Progenitor cell of endocrine pancreas (in vitro differentiated cells): Measurements from ENCODE around the gene ARL8B. TPM values are rescaled to one million over a fixed set of nuclear protein-coding genes. Genes with fewer than 3 reads are reported as not detected.
A peak's percentile ranks its signal among the peaks of the same experiment; 100 is the strongest.

Experiments
- DNase-seq: peaks from one replicate; pipeline ENCODE4 v3.0.0; 2021; ENCODE audit warnings: low spot score; ENCODE audit not compliant: unreplicated experiment
- H3K27ac Mint-ChIP-seq: 2 replicates; pipeline ENCODE4 v1.8.0; 2021; ENCODE audit warnings: mild to moderate bottlenecking, moderate library complexity, mixed read lengths
- H3K27me3 Mint-ChIP-seq: 2 replicates; pipeline ENCODE4 v1.8.0; 2021; ENCODE audit warnings: mixed read lengths
- H3K36me3 Mint-ChIP-seq: 2 replicates; pipeline ENCODE4 v1.8.0; 2022; ENCODE audit warnings: mixed read lengths; ENCODE audit not compliant: insufficient read depth
- H3K4me1 Mint-ChIP-seq: 2 replicates; pipeline ENCODE4 v1.8.0; 2021; ENCODE audit warnings: low read depth, mixed read lengths
- H3K4me3 Mint-ChIP-seq: 2 replicates; pipeline ENCODE4 v1.8.0; 2021; ENCODE audit warnings: low read depth, mild to moderate bottlenecking, moderate library complexity, mixed read lengths
- H3K9me3 Mint-ChIP-seq: 2 replicates; pipeline ENCODE4 v1.8.0; 2021; ENCODE audit warnings: low read depth, mixed read lengths
- total RNA-seq: library from RNA; stranded (reverse); gene quantifications from 2 replicates; pipeline ENCODE4 v1.2.1, GENCODE V29; 2021
- TF ChIP-seq, protein P1 (sequence below): fragments of 200-600 bp; sonication (generic); IDR thresholded peaks from one replicate; pipeline ENCODE4 v1.5.0; 2021; ENCODE audit warnings: antibody characterized with exemption, mild to moderate bottlenecking; ENCODE audit not compliant: unreplicated experiment

Gene ARL8B
- total RNA-seq, 1 donor from 2014 or later: 37.7 TPM

DNA sequence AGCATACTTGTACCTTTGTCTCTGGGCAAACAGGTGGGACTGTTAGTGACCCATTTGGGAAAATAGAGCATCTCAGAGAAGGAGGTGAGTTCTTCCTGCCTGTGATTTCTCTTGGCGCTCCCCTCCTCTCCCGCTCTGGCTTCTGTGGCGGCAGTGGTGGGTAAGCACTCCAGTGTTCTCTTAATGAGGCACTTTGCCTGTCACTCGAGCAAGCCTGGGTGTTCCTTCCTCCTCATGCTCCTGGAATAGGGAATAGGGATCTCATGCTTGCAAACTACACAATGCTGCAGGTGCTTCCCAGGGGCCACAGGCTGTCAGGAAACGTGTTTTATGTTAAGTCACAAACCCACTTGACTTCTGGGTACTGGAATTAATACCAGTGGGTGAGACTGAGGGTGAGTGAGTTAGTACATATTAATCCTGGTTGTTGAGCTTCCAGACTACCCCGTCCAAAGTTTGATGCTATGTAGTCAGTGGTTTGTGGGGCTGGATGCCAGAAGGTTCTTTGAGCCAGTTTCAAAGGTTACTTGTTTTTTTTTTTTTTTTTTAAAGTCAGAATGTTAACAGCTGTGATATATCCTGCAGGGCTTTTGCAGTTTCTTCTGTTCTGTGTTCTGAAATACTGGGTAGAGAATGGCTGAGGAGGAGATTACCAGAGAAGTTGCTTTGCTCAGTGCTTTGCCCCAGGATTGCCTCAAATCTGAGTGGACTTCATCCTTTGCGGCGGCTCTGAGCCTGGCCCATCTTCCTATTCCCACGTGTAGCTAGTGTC is 95.9 kb downstream of the ARL8B start:
- Mint-ChIP-seq H3K27ac (peak overlapping the region; percentile 39), H3K27me3 (no peaks in the 10 kb centered on the region), H3K4me3 (no peak overlapping the region), H3K4me1 (peaks cover 19% of the 10 kb centered on the region), H3K36me3 (peaks cover 31% of the 10 kb centered on the region), H3K9me3 (no peaks in the 10 kb centered on the region)
- DNase-seq: no peak
- TF ChIP-seq, protein P1, sequence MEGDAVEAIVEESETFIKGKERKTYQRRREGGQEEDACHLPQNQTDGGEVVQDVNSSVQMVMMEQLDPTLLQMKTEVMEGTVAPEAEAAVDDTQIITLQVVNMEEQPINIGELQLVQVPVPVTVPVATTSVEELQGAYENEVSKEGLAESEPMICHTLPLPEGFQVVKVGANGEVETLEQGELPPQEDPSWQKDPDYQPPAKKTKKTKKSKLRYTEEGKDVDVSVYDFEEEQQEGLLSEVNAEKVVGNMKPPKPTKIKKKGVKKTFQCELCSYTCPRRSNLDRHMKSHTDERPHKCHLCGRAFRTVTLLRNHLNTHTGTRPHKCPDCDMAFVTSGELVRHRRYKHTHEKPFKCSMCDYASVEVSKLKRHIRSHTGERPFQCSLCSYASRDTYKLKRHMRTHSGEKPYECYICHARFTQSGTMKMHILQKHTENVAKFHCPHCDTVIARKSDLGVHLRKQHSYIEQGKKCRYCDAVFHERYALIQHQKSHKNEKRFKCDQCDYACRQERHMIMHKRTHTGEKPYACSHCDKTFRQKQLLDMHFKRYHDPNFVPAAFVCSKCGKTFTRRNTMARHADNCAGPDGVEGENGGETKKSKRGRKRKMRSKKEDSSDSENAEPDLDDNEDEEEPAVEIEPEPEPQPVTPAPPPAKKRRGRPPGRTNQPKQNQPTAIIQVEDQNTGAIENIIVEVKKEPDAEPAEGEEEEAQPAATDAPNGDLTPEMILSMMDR: no peak

DNA sequence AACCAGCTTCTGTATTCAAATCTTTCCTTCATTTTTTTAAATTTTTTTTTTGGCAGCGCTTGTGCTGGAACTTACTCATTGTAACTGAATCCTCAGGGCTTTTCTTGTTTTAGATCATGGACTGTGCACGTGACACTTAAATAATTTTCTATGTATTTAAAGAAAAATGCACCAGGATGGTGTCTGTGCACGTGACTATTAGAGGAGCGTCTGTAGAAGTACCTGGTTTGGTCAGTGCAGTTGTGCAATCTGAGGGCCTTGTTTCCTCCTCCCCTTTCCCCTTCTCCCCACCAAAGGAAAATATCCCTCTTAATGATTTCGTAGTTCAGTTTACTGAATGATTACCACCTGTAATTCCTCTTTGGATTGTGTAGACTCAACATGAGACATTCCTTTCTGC is 96.7 kb downstream of the ARL8B start:
- no peak for DNase-seq
- no peak overlapping the region for H3K4me3 Mint-ChIP-seq
- peak overlapping the region; percentile 52 for H3K27ac Mint-ChIP-seq
- TF ChIP-seq, protein P1: no peak
- H3K27me3 Mint-ChIP-seq: no peaks in the 10 kb centered on the region
- H3K4me1 Mint-ChIP-seq: peaks cover 16% of the 10 kb centered on the region
- no peaks in the 10 kb centered on the region for H3K9me3 Mint-ChIP-seq
- peaks cover 29% of the 10 kb centered on the region for H3K36me3 Mint-ChIP-seq

DNA sequence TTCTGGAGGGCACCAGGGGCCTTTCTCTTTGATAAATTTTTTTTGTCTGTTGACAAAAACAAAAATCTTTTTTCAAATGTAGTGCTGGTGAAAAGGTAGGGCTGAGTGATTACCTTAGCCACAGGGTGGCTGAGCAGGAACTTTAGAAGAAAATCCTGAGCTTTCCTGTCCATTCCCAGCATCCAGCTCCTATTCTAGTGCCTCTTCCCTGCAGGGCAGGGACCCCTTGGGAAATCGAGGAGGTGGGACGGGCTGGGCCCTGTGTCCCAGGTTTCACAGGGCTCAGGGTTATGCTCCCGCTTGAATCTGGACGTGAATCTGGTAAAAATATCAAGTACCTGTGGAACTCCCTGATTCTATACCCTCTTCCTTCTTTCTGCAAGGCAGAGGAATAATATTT is 97.1 kb downstream of the ARL8B start:
- H3K4me1 Mint-ChIP-seq: peaks cover 12% of the 10 kb centered on the region
- peak overlapping the region; percentile 52 for H3K27ac Mint-ChIP-seq
- H3K27me3 Mint-ChIP-seq: no peaks in the 10 kb centered on the region
- H3K4me3 Mint-ChIP-seq: no peak overlapping the region
- DNase-seq: no peak
- no peaks in the 10 kb centered on the region for H3K9me3 Mint-ChIP-seq
- TF ChIP-seq, protein P1: no peak
- peaks cover 26% of the 10 kb centered on the region for H3K36me3 Mint-ChIP-seq

DNA sequence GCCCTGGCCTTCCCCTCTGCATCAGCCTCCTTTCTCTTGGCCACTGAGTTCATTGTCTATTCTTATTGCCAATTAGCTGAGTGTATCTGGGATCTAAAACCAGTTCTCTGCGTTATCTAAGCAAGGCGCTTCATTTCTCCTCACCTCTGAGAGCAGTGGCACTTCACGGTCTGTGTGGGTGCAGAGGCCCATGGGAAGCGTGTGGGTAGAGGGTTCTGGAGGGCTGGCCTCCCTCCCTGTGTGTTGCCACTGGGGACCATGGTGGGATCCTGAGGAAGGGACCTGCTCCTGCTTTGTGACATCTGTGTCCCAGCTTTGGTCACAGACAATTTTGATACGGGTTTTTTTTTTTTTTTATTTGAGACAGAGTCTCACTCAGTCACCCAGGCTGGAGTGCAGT is 98.1 kb downstream of the ARL8B start:
- Mint-ChIP-seq H3K27me3 (no peaks in the 10 kb centered on the region), H3K4me3 (no peak overlapping the region), H3K9me3 (no peaks in the 10 kb centered on the region), H3K4me1 (peaks cover 4% of the 10 kb centered on the region), H3K36me3 (peaks cover 20% of the 10 kb centered on the region), H3K27ac (no peak overlapping the region)
- DNase-seq: no peak
- TF ChIP-seq, protein P1: no peak

DNA sequence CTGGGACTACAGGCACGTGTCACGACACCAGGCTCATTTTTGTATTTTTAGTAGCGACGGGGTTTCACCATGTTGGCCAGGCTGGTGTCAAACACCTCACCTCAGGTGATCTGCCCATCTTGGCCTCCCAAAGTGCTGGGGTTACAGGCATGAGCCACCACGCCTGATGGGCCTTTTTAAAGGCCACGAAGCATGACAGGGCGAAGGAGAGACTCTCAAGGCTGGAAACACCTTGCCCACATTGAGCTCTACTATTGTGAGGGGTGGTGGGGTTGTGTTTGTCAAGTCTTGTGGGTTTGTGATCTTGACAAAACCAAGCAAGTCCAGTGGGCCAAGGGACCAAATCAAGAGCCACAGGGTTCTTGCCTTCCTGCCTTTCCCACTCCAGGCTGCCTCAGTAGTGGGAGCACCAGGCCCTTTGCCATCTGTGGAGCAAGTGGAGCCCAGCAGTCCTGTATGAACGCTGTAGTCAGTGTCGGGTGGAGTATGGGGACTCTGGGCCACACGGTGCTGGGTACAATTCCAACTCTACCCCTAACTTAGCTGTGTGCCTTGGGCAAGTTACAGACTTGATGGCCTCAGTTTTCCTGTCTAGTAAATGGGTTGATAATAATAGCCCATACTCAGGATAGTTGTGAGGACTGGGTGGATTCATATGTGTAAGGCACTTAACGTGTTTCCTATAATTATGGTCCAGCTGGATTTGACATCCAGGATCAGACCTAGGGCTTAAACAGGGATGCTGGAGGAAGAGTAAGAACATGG is 98.8 kb downstream of the ARL8B start:
- H3K4me3 Mint-ChIP-seq: no peak overlapping the region
- TF ChIP-seq, protein P1: no peak
- no peaks in the 10 kb centered on the region for H3K9me3 Mint-ChIP-seq
- H3K27me3 Mint-ChIP-seq: no peaks in the 10 kb centered on the region
- peaks cover 13% of the 10 kb centered on the region for H3K36me3 Mint-ChIP-seq
- DNase-seq: no peak
- no peak overlapping the region for H3K27ac Mint-ChIP-seq
- H3K4me1 Mint-ChIP-seq: peaks cover 4% of the 10 kb centered on the region
